Panc1 (cell line): ENCODE measurements around the gene CLIP3. TPM values are rescaled to one million over a fixed set of nuclear protein-coding genes. Genes with fewer than 3 reads are reported as not detected.
A peak's percentile ranks its signal among the peaks of the same experiment; 100 is the strongest.

Experiments used
- ATAC-seq: fragments of 200-7000 bp; cut with Tn5 transposase; 2 replicates; pipeline ENCODE4 v1.9.1; 2020; ENCODE audit warnings: mild to moderate bottlenecking, moderate library complexity
- BruUV-seq: library from RNA; stranded (reverse); fragments of 400-500 nt; replicated peaks from 2 replicates; lab custom pipeline; 2021; lab: Mats Ljungman, UMichigan
- CTCF ChIA-PET: fragments of 300-600 bp; sonication (Branson Sonifier 250); formaldehyde crosslinking; loops from one replicate; lab custom pipeline; 2022; ENCODE audit warnings: antibody characterized with exemption; lab: Charles Lee
- POLR2A ChIA-PET: fragments of 300-600 bp; sonication (Branson Sonifier 250); formaldehyde crosslinking; loops from one replicate; lab custom pipeline; 2022; ENCODE audit warnings: antibody characterized with exemption; lab: Charles Lee
- DNase-seq: peaks from one replicate; pipeline ENCODE4 v3.0.0-alpha.2; 2010; ENCODE audit warnings: low read depth, low spot score
- H3K27ac ChIP-seq: 2 replicates; pipeline ENCODE4 v1.5.1; 2011; ENCODE audit warnings: mild to moderate bottlenecking, low read length, inconsistent platforms
- H3K27me3 ChIP-seq: fragments of 200-500 bp; sonication (Bioruptor generic); 2 replicates; pipeline ENCODE4 v1.6.0; 2014; ENCODE audit warnings: low read length, inconsistent platforms; ENCODE audit not compliant: control insufficient read depth, insufficient read depth
- H3K36me3 ChIP-seq: fragments of 200-500 bp; sonication (Bioruptor generic); 2 replicates; pipeline ENCODE4 v1.5.1; 2014; ENCODE audit warnings: inconsistent platforms, mild to moderate bottlenecking, low read length, moderate library complexity; ENCODE audit not compliant: control insufficient read depth, insufficient read depth
- H3K4me1 ChIP-seq: 2 replicates; pipeline ENCODE4 v1.5.1; 2011; ENCODE audit warnings: inconsistent platforms, mild to moderate bottlenecking, low read length, moderate library complexity; ENCODE audit not compliant: control insufficient read depth, insufficient read depth
- H3K4me3 ChIP-seq, 2 experiments: 2 replicates each; pipeline ENCODE4 v1.5.1; 2011 to 2012; ENCODE audit warnings: low read depth in 2 of 2, low read length in 2 of 2, mild to moderate bottlenecking in 2 of 2, inconsistent platforms in 1 of 2, moderate library complexity in 1 of 2
- H3K9me3 ChIP-seq: fragments of 200-500 bp; sonication (Bioruptor generic); 2 replicates; pipeline ENCODE4 v1.5.1; 2014; ENCODE audit warnings: low read depth, mild to moderate bottlenecking, inconsistent platforms, low read length, moderate library complexity; ENCODE audit not compliant: control insufficient read depth, insufficient read depth
- CTCF ChIP-seq: fragments of 450-650 bp; IDR thresholded peaks from 2 replicates; pipeline ENCODE4 v1.5.1; 2017; ENCODE audit warnings: mild to moderate bottlenecking
- POLR2AphosphoS5 ChIP-seq: IDR thresholded peaks from 2 replicates; pipeline ENCODE4 v1.6.1; 2012; ENCODE audit warnings: mild to moderate bottlenecking, low read depth, low read length, moderate library complexity
- REST ChIP-seq, 2 experiments: IDR thresholded peaks; 2 replicates each; pipeline ENCODE4 v1.6.1; 2011 to 2012; ENCODE audit warnings: low read depth in 2 of 2, control low read depth in 1 of 2, low read length in 1 of 2, mild to moderate bottlenecking in 1 of 2, moderate library complexity in 1 of 2; ENCODE audit not compliant: insufficient read depth in 1 of 2
- SIN3A ChIP-seq: IDR thresholded peaks from 2 replicates; pipeline ENCODE4 v1.6.1; 2012; ENCODE audit warnings: low read depth, mild to moderate bottlenecking, low read length, moderate library complexity, borderline replicate concordance; ENCODE audit not compliant: insufficient read depth
- TCF7L2 ChIP-seq: IDR thresholded peaks from 2 replicates; pipeline ENCODE4 v1.6.1; 2011; ENCODE audit warnings: mild to moderate bottlenecking, low read depth, low read length, inconsistent platforms
- in situ Hi-C: cut with HindIII; loops from 2 replicates; pipeline ENCODE4 v1.10.0; 2016; ENCODE audit warnings: low sequenced_read_pairs, low pct_unique_long_range_greater_than_20kb
- intact Hi-C: fragments of 100-400 bp; cut with micrococcal nuclease; formaldehyde crosslinking; loops from one replicate; pipeline ENCODE4 v1.10.0; 2022; ENCODE audit not compliant: unreplicated experiment
- total RNA-seq: library from RNA; stranded (reverse); gene quantifications from one replicate; pipeline ENCODE4 v1.2.1, GENCODE V29; 2021; ENCODE audit not compliant: unreplicated experiment

CLIP3 gene
- total RNA-seq, 1 experiment from 2014 or later: 4.7 TPM

- peak; percentile 82 for ATAC-seq
- no TSS peak for BruUV-seq
- H3K27ac ChIP-seq: no peak overlapping the region
- ChIA-PET CTCF (interaction anchor here (0.6 to 0.7 kb wide), 3 partner anchors 29 to 88 kb away, joined by 3 to 8 read pairs (median 5); no protein-coding TSS in a partner anchor), POLR2A (interaction anchor here (0.6 kb wide), 1 partner anchor 20 kb away, joined by 3 read pairs; no protein-coding TSS in a partner anchor)
- in situ Hi-C loops: no loop called here
- H3K9me3 ChIP-seq: no peaks in the 10 kb centered on the region
- no peak for DNase-seq
- TF ChIP-seq SIN3A (no peak), REST (IDR thresholded peaks at IDR 0.05; ENCODE audit: insufficient read depth in 1 of 2, low read depth in 2 of 2, low read length in 1 of 2) (no peak), CTCF (no peak), TCF7L2 (no peak), POLR2AphosphoS5 (no peak)
- H3K4me3 ChIP-seq: no peak overlapping the region
- no peaks in the 10 kb centered on the region for H3K27me3 ChIP-seq
- H3K4me1 ChIP-seq: peaks cover 4% of the 10 kb centered on the region; the same call in 1 of the 2 replicates
- intact Hi-C loops: no loop called here
- H3K36me3 ChIP-seq: no peaks in the 10 kb centered on the region
These were observed 2.2 kb downstream of the CLIP3 start for GRCh38 chr19:36030264-36031148.

DNA sequence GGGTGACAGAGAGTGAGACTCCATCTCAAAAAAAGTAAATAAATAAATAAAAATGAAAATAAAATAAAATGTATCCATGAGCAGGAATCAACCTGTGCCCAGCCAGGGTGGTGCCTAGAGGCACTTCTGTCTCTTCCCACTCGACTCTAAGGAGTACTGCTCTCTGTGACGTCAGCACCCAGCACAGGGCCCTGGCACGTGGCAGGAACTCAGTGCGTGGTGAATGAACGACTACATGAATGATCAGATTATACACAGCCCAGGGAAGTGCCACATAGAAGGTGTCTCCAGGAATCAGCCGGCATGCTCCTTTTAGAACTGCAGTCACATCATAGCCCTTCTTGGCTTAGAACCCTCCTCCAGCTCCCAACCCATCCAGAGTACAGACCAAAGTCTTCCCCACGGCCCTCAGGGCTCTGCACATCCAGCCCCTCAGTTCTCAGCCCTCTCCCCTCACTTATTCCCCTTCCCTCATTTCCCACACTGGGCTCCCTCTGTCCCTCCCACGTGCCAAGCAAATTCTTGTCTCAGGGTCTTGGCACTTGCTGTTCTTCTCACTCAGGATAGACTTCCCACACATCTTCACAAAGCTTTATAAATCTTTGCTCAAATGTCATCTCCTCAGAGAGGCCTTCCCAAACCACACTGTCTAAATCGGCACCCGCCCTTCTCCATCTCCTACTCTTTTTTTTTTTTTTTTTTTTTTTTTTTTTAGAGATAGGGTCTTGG lies 4.2 kb downstream of the CLIP3 start:
- no peak overlapping the region for H3K4me3 ChIP-seq
- no peaks in the 10 kb centered on the region for H3K9me3 ChIP-seq
- intact Hi-C loops: no loop called here
- ATAC-seq: no peak
- no peak for DNase-seq
- no peak overlapping the region for H3K27ac ChIP-seq
- ChIA-PET POLR2A (no interaction called here), CTCF (no interaction called here)
- no TSS peak for BruUV-seq
- TF ChIP-seq SIN3A (no peak), POLR2AphosphoS5 (no peak), REST (IDR thresholded peaks at IDR 0.05; ENCODE audit: insufficient read depth in 1 of 2, low read depth in 2 of 2, low read length in 1 of 2) (no peak), CTCF (no peak), TCF7L2 (no peak)
- peaks cover 4% of the 10 kb centered on the region; the same call in 1 of the 2 replicates for H3K4me1 ChIP-seq
- in situ Hi-C loops: no loop called here
- H3K27me3 ChIP-seq: no peaks in the 10 kb centered on the region
- no peaks in the 10 kb centered on the region for H3K36me3 ChIP-seq
